Upper lobe of left lung (tissue), 6 donors: ENCODE measurements around the gene F7. TPM values are rescaled to one million over a fixed set of nuclear protein-coding genes. Genes with fewer than 3 reads are reported as not detected.

Experiments used
- ATAC-seq, 2 donors: fragments of 200-7000 bp; cut with Tn5 transposase; one replicate each; pipeline ENCODE4 v1.9.1; 2022; ENCODE audit warnings: mild to moderate bottlenecking in 2 of 2, moderate library complexity in 2 of 2; ENCODE audit not compliant: low FRiP score in 2 of 2
- DNase-seq, 2 donors: peaks; one replicate each; pipeline ENCODE4 v3.0.0-alpha.2; 2019 to 2020
- H3K27ac ChIP-seq, 4 donors: fragments of 200-600 bp; sonication (generic); one replicate each; pipeline ENCODE4 v1.5.1; 2016 to 2019
- H3K27me3 ChIP-seq, 4 donors: fragments of 200-600 bp; sonication (generic); one replicate each; pipeline ENCODE4 v1.5.1; 2017 to 2019
- H3K36me3 ChIP-seq, 4 donors: fragments of 200-600 bp; sonication (generic); one replicate each; pipeline ENCODE4 v1.5.1; 2016 to 2019
- H3K4me1 ChIP-seq, 4 donors: fragments of 200-600 bp; sonication (generic); one replicate each; pipeline ENCODE4 v1.5.1; 2018 to 2019
- H3K4me3 ChIP-seq, 4 donors: fragments of 200-600 bp; sonication (generic); one replicate each; pipeline ENCODE4 v1.5.1; 2017 to 2019; ENCODE audit warnings: mild to moderate bottlenecking in 2 of 4, moderate library complexity in 1 of 4
- H3K9me3 ChIP-seq, 4 donors: fragments of 200-600 bp; sonication (generic); one replicate each; pipeline ENCODE4 v1.5.1; 2018 to 2019
- EP300 ChIP-seq, 4 donors: sonication (generic); formaldehyde crosslinking; IDR thresholded peaks; one replicate each; pipeline ENCODE4 v1.5.1; 2017; ENCODE audit warnings: antibody characterized with exemption in 4 of 4, control low read depth in 2 of 4
- POLR2A ChIP-seq, 4 donors: fragments of 450-650 bp; IDR thresholded peaks; one replicate each; pipeline ENCODE4 v1.5.1; 2016 to 2017; ENCODE audit warnings: antibody characterized with exemption in 4 of 4, mild to moderate bottlenecking in 2 of 4
- POLR2AphosphoS5 ChIP-seq, 2 donors: sonication (generic); formaldehyde crosslinking; IDR thresholded peaks; one replicate each; pipeline ENCODE4 v1.5.1; 2017; ENCODE audit warnings: antibody characterized with exemption in 2 of 2
- WGBS, 2 donors: methylation state at CpG; one replicate each; pipeline ENCODE4 v1.1.5; 2017 to 2018; 5-methylcytosine and 5-hydroxymethylcytosine counted together
- total RNA-seq, 6 donors: library from RNA; depleted of rRNA in 4 of 6; stranded (reverse); fragments of >200 nt in 4 of 6; gene quantifications; one replicate each; pipeline versions ENCODE4 v1.1.0 to v1.2.1, GENCODE V29; 2016 to 2021
- TF ChIP-seq, protein P1 (sequence below), 6 experiments: fragments of 450-650 bp in 4 of 6; fragments of 200-600 bp in 2 of 6; sonication (generic) in 2 of 6; IDR thresholded peaks; one replicate each; pipeline ENCODE4 v1.5.1; 2016 to 2019; ENCODE audit warnings: antibody characterized with exemption in 6 of 6
- donor health status: DM: no; HTN: no; CAD: no; lungs with moderate emphysema.
- donor health status: DM: no; HTN: yes; CAD: no; lungs with severe emphysema.

The F7 gene
- total RNA-seq, 6 donors from 2014 or later, result 0.20 TPM; not detected in 5

DNA sequence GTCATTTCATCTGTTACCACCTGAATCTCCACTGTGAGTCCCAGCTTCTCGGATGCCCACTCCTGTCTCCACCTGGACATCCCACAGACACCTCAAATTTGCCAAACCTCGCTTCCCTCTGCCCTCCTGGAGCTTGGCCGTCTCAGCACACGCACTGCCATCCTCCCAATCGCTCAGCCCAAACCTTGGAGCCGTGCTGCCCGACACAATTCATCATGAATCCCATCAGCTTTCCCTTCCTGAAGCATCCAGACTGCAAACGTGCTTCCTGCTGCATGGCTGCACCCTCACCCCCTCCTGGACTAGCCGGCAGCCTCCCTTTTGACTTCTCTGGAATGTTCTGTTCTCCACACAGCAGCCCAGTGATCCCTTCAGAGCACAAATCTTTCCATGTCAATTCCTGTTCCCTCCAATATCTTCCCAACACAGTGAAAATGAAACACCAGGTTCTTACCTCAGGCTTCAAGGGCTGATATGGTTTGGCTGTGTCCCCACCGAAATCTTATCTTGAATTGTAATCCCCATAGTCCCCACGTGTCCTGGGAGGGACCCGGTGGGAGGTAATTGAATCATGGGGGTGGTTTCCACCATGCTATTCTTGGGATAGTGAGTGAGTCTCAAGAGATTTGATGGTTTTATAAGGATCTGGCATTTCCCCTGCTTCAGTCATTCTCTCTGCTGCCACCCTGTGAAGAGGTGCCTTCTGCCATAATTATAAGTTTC, 51.8 kb downstream of the F7 start:
- H3K27me3 ChIP-seq, result peaks cover 0 to 8% (median 1%) of the 10 kb centered on the region in 4 donors
- peaks cover 10 to 18% (median 14%) of the 10 kb centered on the region in 4 donors for H3K4me1 ChIP-seq
- WGBS, 2 donors, result 66 to 69% methylated on average over 12 of the region's 12 CpGs
- no peaks in the 10 kb centered on the region for H3K36me3 ChIP-seq
- H3K27ac ChIP-seq, result no peak overlapping the region
- no peak for TF ChIP-seq EP300 (IDR thresholded peaks at IDR 0.05)
- TF ChIP-seq POLR2AphosphoS5 (IDR thresholded peaks at IDR 0.05), result no peak
- TF ChIP-seq, protein P1, sequence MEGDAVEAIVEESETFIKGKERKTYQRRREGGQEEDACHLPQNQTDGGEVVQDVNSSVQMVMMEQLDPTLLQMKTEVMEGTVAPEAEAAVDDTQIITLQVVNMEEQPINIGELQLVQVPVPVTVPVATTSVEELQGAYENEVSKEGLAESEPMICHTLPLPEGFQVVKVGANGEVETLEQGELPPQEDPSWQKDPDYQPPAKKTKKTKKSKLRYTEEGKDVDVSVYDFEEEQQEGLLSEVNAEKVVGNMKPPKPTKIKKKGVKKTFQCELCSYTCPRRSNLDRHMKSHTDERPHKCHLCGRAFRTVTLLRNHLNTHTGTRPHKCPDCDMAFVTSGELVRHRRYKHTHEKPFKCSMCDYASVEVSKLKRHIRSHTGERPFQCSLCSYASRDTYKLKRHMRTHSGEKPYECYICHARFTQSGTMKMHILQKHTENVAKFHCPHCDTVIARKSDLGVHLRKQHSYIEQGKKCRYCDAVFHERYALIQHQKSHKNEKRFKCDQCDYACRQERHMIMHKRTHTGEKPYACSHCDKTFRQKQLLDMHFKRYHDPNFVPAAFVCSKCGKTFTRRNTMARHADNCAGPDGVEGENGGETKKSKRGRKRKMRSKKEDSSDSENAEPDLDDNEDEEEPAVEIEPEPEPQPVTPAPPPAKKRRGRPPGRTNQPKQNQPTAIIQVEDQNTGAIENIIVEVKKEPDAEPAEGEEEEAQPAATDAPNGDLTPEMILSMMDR (IDR thresholded peaks at IDR 0.05), result no peak
- no peak for TF ChIP-seq POLR2A (IDR thresholded peaks at IDR 0.05)
- no peak for DNase-seq
- H3K4me3 ChIP-seq, result no peak overlapping the region
- no peak for ATAC-seq
- no peaks in the 10 kb centered on the region for H3K9me3 ChIP-seq

- DNase-seq (no peak), ATAC-seq (no peak)
- H3K4me1 ChIP-seq, result peaks cover 4 to 11% (median 8%) of the 10 kb centered on the region in 4 donors
- H3K9me3 ChIP-seq, result no peaks in the 10 kb centered on the region
- no peak for TF ChIP-seq EP300 (IDR thresholded peaks at IDR 0.05)
- TF ChIP-seq POLR2A (IDR thresholded peaks at IDR 0.05), result no peak
- TF ChIP-seq POLR2AphosphoS5 (IDR thresholded peaks at IDR 0.05), result no peak
- TF ChIP-seq, protein P1 (IDR thresholded peaks at IDR 0.05), result no peak
- no peaks in the 10 kb centered on the region for H3K36me3 ChIP-seq
- H3K27ac ChIP-seq, result no peak within 1 kb of the TSS
- no peak within 1 kb of the TSS for H3K4me3 ChIP-seq
- WGBS, 2 donors, result 69 to 72% methylated on average over 11 of the region's 16 CpGs
- peaks cover 0 to 12% (median 3%) of the 10 kb centered on the region in 4 donors for H3K27me3 ChIP-seq
These were observed 52.5 kb downstream of the F7 start, which contains the start of gene PROZ for GRCh38 chr13:113157929-113158747. Gene PROZ, plus strand, starts transcription at chr13:113158648. Its CDS starts 13 bp downstream, at chr13:113158661.

- WGBS, 2 donors, result 73 to 76% methylated on average over 5 to 7 of the region's 7 CpGs
- no peak for DNase-seq
- TF ChIP-seq, protein P1 (IDR thresholded peaks at IDR 0.05), result no peak
- TF ChIP-seq POLR2A (IDR thresholded peaks at IDR 0.05) (no peak), EP300 (IDR thresholded peaks at IDR 0.05) (no peak), POLR2AphosphoS5 (IDR thresholded peaks at IDR 0.05) (no peak)
- Histone ChIP-seq H3K4me1 (peaks cover 0 to 6% (median 2%) of the 10 kb centered on the region in 4 donors), H3K9me3 (no peaks in the 10 kb centered on the region), H3K36me3 (no peaks in the 10 kb centered on the region), H3K4me3 (no peak overlapping the region), H3K27me3 (peaks cover 0 to 14% (median 3%) of the 10 kb centered on the region in 4 donors), H3K27ac (no peak overlapping the region)
- ATAC-seq, result no peak
These were observed 53.4 kb downstream of the F7 start for GRCh38 chr13:113158946-113159345.

DNA sequence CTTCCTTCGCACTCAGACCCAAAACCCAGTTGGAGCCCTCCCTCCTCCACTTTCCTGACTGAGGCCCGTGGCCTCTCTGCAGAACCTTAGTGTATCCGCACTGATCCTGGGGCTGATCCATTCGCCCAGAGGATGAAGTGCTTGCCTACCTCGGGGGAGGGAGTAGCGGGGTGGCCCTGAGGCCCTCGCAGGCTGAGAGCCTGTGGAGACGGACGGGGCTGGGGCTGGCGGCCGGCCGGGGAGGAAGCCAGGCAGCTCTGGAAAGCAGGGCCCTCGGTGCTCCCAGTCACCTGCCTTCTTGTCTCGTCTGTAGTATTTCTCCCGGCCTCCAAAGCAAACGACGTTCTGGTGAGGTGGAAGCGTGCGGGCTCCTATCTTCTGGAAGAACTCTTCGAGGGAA, 54.1 kb downstream of the F7 start:
- Histone ChIP-seq H3K27ac (no peak overlapping the region), H3K9me3 (no peaks in the 10 kb centered on the region), H3K4me1 (peaks cover 0 to 2% (median under 1%) of the 10 kb centered on the region in 4 donors), H3K36me3 (no peaks in the 10 kb centered on the region), H3K27me3 (peaks cover 0 to 14% (median 3%) of the 10 kb centered on the region in 4 donors), H3K4me3 (no peak overlapping the region)
- TF ChIP-seq POLR2A (IDR thresholded peaks at IDR 0.05), result no peak
- TF ChIP-seq, protein P1 (IDR thresholded peaks at IDR 0.05), result no peak
- no peak for TF ChIP-seq POLR2AphosphoS5 (IDR thresholded peaks at IDR 0.05)
- no peak for TF ChIP-seq EP300 (IDR thresholded peaks at IDR 0.05)
- WGBS, 2 donors, result 84 to 91% methylated on average over 19 of the region's 20 CpGs
- DNase-seq (peak in 1 of 2 donors; percentile 16), ATAC-seq (no peak)
